Measurements from ENCODE around the gene SEC23IP. TPM values are rescaled to one million over a fixed set of nuclear protein-coding genes. Genes with fewer than 3 reads are reported as not detected.
A peak's percentile ranks its signal among the peaks of the same experiment; 100 is the strongest.

Gene SEC23IP
- total and polyA plus RNA-seq, 12 donors = 8.5 to 83.5 (median 36.9) TPM

GRCh38 chr10:119933179-119933578 lies 40.6 kb downstream of the SEC23IP start:
- intact Hi-C loops (cut with DNase I) = loop anchor here in 1 of 2 donors (10.0 kb wide), 1 partner anchor 402 kb away; no protein-coding TSS in a partner anchor
- 46 to 54% (median 49%) methylated on average over 3 of the region's 3 CpGs for WGBS, 4 donors
- TF ChIP-seq POLR2A (IDR thresholded peaks at IDR 0.05) = no peak
- peak in 5 of 6 experiments; percentile 12 to 34 (median 21) for TF ChIP-seq CTCF (IDR thresholded peaks at IDR 0.05)
- H3K9me3 ChIP-seq (replicated peaks in 1 of 3) = no peaks in the 10 kb centered on the region
- peaks cover 23 to 25% of the 10 kb centered on the region in 2 donors for H3K4me1 ChIP-seq (replicated peaks in 1 of 2)
- H3K27ac ChIP-seq = no peak overlapping the region
- DNase-seq = no peak
- H3K36me3 ChIP-seq (replicated peaks in 1 of 2) = peaks cover 0 to 53% of the 10 kb centered on the region in 2 donors
- H3K4me3 ChIP-seq = no peak overlapping the region
- H3K27me3 ChIP-seq = no peaks in the 10 kb centered on the region

GRCh38 chr10:119940487-119940886 lies 48.0 kb downstream of the SEC23IP start:
- Histone ChIP-seq H3K27me3 (no peaks in the 10 kb centered on the region), H3K36me3 (replicated peaks in 1 of 2) (peaks cover 0 to 39% of the 10 kb centered on the region in 2 donors), H3K9me3 (replicated peaks in 1 of 3) (no peaks in the 10 kb centered on the region), H3K27ac (no peak overlapping the region), H3K4me1 (replicated peaks in 1 of 2) (no peaks in the 10 kb centered on the region), H3K4me3 (no peak overlapping the region)
- TF ChIP-seq CTCF (IDR thresholded peaks at IDR 0.05) (no peak), POLR2A (IDR thresholded peaks at IDR 0.05) (no peak)
- 77 to 85% (median 80%) methylated on average over 3 of the region's 3 CpGs for WGBS, 4 donors
- intact Hi-C loops (cut with DNase I) = no loop called here
- DNase-seq = no peak

- Histone ChIP-seq H3K4me1 (replicated peaks in 1 of 2) (no peaks in the 10 kb centered on the region), H3K27ac (no peak overlapping the region), H3K4me3 (no peak overlapping the region), H3K9me3 (replicated peaks in 1 of 3) (no peaks in the 10 kb centered on the region), H3K27me3 (no peaks in the 10 kb centered on the region), H3K36me3 (replicated peaks in 1 of 2) (peaks cover 0 to 31% of the 10 kb centered on the region in 2 donors)
- intact Hi-C loops (cut with DNase I) = no loop called here
- TF ChIP-seq CTCF (IDR thresholded peaks at IDR 0.05) (no peak), POLR2A (IDR thresholded peaks at IDR 0.05) (no peak)
- no peak for DNase-seq
- 86 to 98% (median 96%) methylated on average over 2 of the region's 2 CpGs for WGBS, 4 donors
Observed at GRCh38 chr10:119942973-119943372, 50.4 kb downstream of the SEC23IP start.

- DNase-seq = no peak
- peaks cover 0 to 31% of the 10 kb centered on the region in 2 donors for H3K36me3 ChIP-seq (replicated peaks in 1 of 2)
- no peak for TF ChIP-seq CTCF (IDR thresholded peaks at IDR 0.05)
- TF ChIP-seq POLR2A (IDR thresholded peaks at IDR 0.05) = no peak
- no peaks in the 10 kb centered on the region for H3K4me1 ChIP-seq (replicated peaks in 1 of 2)
- no peaks in the 10 kb centered on the region for H3K9me3 ChIP-seq (replicated peaks in 1 of 3)
- H3K27ac ChIP-seq = no peak overlapping the region
- 69 to 78% (median 73%) methylated on average over 3 of the region's 3 CpGs for WGBS, 4 donors
- H3K27me3 ChIP-seq = no peaks in the 10 kb centered on the region
- intact Hi-C loops (cut with DNase I) = no loop called here
- no peak overlapping the region for H3K4me3 ChIP-seq
Observed at GRCh38 chr10:119945805-119946204, 53.3 kb downstream of the SEC23IP start.
